ENCODE results near the gene FARP1.
"Not testable (repeated sequence)": the region's sequence is repeated elsewhere in the genome, so short reads cannot be mapped to it uniquely, and the experiment has no call there.

Gene FARP1

DNA sequence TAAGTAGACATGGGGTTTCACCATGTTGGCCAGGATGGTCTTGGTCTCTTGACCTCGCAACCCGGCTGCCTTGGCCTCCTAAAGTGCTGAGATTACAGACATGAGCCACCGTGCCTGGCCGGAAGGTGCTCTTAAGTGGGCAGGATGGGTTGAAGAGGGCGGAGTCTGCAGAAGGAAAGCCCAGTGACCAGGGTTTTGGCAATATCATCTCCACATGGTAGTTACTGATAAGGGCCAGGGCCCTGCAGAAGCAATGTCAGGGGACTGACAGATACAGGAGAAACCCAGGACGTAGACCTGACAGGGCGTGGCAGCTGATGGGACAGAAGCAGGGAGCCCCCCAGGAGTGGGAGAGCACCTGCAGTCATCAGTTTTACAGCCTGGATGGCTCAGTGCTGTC is 79.9 kb downstream of the FARP1 start:
- no peak for DNase-seq (ENCODE audit: low read depth in 2 of 2, low spot score in 1 of 2)

DNA sequence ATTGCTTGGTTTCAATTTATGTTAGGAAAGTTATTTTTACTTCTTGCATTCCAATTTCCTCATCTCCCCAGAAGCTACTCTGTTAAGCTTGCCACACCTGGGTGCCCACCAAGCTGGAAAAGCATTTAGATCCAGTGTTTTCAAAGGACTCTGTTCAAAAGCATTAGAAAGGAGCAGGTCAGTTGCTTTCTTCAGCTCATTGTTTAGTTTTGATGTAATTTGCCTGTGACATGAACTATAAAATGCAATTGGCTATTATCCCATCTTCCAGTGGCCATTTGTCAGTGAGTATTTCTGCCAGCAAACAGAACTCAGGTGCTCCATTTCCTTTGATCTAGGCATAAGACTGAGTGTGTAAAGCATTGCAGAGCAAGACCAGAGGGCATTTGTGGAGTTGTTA is 80.8 kb downstream of the FARP1 start:
- no peak for DNase-seq (ENCODE audit: low read depth in 2 of 2, low spot score in 1 of 2)

DNA sequence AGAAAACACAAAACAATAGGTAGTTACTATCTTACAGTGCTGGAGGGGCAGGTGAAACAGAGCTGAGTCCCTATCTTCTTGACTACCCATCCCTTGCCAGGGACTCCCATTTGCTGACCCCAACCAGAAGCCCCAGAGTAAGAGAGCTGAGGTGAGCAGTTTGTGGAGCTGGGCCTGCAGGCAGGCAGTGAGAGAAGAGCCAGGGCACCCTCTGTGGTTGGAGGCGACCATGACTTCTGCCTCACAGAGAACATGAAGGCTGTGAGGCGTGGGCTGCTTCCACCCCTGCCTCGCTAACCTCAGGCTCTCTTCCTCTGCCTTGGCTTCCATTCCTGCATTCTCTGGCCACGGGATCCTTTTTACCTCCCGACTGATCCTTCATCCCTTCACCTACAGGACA is 81.7 kb downstream of the FARP1 start:
- DNase-seq (ENCODE audit: low read depth in 2 of 2, low spot score in 1 of 2) = no peak

DNA sequence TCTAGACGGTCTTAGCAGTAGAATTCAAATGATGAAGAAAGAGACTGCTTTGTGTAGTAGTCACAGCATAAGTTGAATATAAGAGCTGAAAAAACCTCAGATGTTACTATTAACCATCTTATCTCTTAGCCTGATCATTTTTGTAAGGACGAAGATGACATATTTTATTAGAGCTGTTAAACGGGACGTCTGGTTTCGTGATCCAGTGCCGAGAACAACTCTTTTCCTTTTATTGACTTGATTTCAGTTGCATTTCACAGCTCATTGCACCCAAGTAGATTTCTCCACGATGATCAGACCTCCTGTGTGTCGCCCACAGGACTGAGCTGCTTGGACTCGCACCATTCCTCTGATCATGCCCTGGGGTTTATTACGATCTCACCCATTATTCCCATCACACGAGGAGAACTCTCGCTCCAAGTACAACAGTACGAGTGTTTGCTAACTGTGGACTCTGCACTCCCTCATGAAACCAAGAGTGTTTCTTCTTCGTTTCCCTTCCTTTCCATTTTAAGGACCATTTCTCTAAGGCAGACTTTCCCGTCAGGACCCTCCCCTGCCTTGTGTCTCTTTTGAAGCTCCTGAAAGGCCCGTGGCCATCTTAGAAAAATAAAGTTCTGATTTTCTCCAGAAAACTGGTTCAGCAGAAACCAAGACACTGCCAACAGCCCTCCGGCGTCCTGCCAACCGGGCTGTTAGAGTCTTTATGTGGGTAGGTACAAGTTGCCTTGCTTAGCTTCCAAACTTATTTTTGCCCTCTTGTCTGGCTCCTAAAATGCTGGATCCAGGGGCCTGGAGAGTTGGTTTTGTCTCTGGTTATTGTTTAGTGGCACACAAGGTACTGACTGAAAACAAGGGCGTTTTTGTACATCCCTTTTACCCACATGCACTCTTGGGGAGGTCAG is 82.4 kb downstream of the FARP1 start:
- no peak for DNase-seq (ENCODE audit: low read depth in 2 of 2, low spot score in 1 of 2)

DNA sequence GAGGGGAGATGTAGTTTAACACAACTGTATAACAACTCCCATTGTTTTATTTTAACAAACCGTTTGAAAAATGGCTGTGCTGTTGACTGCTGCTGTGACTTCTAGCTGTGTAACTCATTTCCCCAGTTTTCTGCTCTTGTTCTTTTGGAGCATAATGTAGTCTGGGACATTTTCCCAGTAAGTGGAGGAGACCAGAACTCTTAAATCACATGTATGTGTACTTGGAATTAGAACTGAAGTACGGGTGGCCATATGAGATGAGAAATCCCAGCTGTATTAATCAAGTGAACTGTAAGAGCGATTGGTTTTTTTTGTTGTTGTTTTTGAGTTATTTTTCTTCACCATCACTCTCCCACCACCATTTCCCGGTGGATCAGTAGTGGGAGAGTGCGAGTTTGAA is 83.6 kb downstream of the FARP1 start:
- no peak for DNase-seq (ENCODE audit: low read depth in 2 of 2, low spot score in 1 of 2)

DNA sequence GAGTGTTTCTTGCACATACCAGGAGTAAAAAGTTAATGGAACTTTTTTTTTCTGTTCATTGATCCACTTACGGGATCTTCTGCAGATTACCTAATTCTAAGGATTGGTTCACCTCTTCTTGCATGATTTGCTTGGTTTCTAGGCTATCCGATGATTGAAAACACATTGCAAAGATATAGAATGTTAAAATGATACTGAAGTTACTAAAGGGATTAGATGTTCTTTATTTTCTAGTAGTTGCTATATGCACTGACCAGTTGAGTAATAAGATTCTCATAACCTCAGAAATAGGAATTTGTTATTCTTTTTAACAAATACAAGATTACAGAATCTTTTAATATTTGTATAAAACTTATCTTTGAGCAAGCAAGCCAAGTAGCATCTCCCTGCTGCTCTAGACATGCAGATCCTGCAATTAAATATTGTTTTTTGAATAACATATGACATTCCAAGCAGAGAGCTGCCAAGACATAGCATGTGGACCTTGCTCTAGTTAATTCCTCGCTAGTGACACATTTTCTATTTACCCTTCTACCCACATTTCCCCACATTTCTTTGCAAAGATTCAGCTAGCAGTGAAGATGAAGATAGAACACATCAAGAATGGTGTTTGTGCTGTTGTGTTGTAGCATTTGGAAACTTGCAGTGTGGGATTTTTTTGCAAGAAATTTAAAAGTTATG is 85.9 kb downstream of the FARP1 start:
- no peak for DNase-seq (ENCODE audit: low read depth in 2 of 2, low spot score in 1 of 2)

DNA sequence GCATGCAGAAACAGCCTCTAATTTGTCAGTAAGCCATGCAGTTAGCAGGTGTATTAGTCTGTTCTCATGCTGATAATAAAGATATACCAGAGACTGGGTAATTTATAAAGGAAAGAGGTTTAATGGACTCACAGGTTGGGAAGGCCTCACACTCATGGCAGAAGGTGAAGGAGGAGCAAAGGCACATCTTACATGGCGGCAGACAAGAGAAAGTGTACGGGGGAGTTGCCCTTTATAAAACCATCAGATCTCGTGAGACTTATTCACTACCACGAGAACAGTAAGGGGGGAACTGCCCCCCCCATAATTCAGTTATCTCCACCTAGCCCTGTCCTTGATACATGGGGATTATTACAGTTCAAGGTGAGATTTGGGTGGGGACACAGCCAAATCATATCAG is 87.9 kb downstream of the FARP1 start:
- DNase-seq (ENCODE audit: low read depth in 2 of 2, low spot score in 1 of 2) = not testable (repeated sequence)

DNA sequence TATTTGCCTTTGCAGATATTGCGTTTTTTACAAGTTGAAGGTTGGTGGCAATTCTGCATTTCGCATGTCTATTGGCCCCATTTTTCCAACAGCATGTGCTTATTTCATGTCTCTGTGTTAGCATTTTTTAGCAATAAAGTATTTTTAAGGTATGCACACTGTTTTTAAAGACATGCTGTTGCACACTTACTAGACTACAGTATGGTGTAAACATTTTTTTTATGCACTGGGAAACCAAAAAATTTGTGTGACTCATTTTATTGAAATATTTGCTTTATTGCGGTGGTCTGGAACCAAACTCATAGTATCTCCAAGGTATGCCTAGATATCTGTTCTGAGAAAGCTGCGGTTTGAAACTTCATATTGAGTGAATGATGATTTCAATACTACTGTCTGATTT is 89.6 kb downstream of the FARP1 start:
- no peak for DNase-seq (ENCODE audit: low read depth in 2 of 2, low spot score in 1 of 2)

DNA sequence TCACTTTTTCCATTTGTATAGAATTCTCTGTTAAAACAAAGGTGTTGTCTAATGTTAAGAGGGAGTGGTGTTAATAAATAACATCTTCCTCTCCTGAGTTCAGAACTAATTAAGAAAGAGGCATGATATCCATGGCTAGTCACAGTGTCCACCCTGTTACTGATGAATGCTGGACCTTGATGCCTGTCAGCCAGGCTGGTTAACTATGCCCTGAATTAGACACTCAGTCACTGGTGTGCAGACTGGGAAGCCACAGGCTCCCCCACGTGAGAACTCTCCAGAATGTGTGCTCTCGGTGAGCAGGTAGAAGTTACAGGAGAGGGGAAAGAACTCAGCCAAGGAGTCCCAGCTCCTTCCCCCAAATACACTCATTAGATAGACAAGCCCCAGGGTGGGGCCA is 90.2 kb downstream of the FARP1 start:
- no peak for DNase-seq (ENCODE audit: low read depth in 2 of 2, low spot score in 1 of 2)

DNA sequence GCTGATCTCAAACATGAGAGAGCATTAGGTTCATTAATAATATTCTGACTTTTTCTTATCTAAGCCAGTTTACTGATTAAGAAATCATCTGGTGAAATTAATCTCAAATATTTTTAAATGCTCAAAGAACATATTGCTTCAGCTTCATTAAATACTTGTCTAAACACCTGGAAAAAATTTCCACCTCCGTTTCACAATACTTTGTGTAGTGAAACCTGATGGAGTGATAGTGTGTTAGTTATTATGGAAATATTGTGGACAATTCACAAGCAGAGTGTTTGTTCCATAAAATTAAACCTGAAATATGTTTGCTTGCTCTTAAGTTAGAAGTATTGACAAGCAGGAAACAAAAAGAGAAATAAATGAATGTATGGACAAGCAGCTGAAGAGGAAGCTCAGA is 91.5 kb downstream of the FARP1 start:
- no peak for DNase-seq (ENCODE audit: low read depth in 2 of 2, low spot score in 1 of 2)

DNA sequence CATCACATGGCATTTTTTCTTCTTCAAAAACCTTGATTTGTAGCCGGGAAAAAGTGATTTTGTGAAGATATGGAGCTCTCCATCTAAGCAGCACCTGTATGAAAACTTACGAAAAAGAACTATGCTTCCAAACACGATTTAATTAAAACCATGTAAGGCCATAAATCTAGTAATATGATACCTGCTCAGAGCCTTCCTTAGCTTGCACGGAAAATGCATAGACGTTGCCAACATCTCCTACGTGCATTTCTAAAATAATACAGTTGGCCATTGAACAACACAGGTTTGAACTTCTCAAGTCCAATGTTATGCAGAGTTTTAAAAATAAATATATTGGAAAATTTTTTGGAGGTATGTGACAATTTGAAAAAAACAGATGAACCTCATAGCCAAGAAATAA is 93.3 kb downstream of the FARP1 start:
- DNase-seq (ENCODE audit: low read depth in 2 of 2, low spot score in 1 of 2) = no peak

DNA sequence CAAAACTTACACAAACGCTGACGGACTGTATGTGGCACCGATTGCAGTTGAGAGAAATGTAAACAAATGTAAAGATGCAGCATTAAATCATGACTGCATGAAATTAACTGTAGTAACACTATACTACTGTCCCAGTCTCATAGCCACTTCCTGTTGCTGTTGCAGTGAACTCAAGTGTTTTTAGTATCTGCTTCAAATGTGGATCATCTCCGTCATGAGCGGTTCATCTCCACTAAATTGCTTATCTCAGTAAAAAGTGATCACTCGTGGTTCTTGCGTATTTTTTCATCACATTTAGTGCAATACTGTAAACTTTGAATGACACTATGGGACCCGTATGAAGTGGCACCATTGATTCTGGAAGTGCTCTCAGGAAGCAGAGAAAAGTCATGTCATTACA is 94.4 kb downstream of the FARP1 start:
- no peak for DNase-seq (ENCODE audit: low read depth in 2 of 2, low spot score in 1 of 2)

DNA sequence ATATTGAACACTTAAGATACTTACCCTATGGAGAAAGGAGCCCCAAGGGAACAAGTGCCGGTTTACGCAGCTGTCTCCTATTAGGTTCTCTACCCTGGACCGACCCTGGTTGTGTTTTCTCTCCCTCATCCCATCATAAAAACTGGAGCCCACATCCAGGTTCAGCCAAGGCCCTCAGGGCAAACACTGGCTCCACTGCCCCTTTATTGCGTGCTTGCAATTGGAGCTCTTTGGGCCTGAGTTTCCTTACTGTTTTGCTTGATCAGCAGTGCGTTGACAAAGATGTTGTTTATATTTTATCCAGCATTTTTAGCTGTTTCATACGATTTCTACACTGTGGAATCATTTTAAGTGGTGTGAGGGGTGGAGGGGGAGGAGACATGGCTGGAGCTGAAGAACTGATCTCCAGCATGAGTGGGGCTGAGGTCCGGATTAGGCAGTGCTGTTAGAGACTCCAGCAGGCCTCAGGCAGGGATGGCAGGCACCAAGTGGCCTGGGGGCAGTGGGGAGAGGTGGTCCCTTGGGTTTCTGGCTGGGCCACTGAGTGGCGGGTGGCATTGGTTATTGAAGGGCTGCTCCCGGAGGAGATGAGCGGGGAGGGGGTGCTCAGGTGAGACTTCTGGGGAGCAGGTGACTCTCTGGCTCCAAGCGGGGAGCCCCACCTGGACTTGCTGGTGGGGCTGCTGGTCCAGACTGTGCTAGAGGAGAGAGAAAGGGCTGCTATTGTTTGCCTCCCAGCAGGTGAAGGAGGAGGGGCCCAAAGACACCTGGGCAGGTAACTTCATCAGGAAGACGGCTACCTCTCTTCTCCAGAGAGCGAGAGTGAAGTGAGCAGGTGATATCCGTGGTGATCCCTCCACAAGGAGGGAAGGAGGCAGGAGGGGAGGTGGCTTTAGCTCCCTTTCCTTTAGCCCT is 96.5 kb downstream of the FARP1 start:
- no peak for DNase-seq (ENCODE audit: low read depth in 2 of 2, low spot score in 1 of 2)

DNA sequence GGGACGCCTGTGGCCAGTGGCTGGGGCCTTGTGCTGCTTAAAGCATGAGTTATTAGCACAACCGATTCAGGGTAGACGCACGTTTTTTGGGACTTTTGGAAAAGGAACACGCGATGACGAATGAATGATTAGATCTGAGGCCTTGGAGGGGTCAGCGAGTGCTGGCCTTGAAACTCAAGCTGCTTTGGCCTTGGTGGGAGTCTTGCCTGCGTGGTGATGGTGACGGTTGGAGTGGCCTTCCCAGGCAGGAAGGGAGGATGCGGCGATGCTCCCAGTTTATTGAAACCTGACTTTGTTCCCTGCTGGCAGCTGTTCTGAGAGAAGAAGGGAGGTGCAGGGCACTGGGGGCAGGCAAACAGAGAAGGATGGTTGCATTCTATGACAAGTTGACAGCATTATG is 97.2 kb downstream of the FARP1 start:
- no peak for DNase-seq (ENCODE audit: low read depth in 2 of 2, low spot score in 1 of 2)

DNA sequence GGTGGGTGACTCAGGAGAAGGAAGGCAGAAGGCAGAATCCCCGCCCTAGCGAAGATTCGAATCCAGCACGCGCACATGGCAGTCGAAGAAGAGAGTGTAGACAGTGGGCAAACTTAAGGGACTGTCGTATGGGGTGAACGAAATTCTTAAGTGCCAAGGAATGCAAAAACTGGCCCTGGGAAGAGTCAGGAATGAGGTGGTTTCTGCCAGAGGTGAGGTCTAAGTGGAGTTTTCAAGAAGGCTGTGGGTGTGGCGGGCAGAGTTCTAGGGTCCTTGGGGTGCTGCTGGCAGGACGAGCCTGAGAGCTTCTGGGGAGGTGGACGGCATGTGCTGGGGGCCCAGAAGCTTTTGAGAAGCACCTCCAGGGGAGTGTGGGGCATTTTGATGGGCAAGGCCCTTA is 98.1 kb downstream of the FARP1 start:
- no peak for DNase-seq (ENCODE audit: low read depth in 2 of 2, low spot score in 1 of 2)

DNA sequence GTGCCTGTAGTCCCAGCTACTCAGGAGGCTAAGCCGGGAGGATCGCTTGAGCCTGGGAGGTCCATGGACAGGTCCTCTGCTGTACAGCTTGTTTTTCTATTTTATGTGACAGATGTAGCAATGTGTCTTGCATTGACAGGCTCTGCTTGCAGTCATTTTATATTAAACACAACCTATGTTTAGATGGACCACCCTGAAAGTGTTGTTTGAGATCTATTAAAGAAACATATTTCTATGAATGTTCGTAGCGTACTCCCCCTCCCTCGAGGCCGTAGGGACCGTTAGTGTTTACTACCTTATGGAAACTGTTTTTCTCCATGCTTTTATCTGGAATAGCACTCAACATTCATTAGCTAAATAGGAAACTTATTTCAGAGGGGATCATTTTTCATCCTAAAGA is 99.1 kb downstream of the FARP1 start:
- no peak for DNase-seq (ENCODE audit: low read depth in 2 of 2, low spot score in 1 of 2)

DNA sequence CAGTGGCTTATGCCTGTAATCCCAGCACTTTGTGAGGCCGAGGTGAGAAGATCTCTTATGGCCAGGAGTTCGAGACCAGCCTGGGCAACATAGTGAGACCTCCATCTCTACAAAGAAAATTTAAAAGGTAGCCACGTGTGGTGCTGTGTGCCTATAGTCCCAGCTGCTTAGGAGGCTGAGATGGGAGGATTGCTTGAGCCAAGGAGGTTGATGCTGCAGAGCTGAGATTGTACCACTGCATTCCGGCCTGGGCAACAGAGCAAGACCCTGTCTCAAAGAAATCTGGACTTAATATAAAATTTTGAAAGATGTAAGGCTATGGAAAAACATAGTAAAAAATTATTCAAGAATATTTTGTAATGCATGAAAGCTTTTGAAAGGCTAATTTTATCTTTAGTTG is 99.5 kb downstream of the FARP1 start:
- DNase-seq (ENCODE audit: low read depth in 2 of 2, low spot score in 1 of 2) = no peak

DNA sequence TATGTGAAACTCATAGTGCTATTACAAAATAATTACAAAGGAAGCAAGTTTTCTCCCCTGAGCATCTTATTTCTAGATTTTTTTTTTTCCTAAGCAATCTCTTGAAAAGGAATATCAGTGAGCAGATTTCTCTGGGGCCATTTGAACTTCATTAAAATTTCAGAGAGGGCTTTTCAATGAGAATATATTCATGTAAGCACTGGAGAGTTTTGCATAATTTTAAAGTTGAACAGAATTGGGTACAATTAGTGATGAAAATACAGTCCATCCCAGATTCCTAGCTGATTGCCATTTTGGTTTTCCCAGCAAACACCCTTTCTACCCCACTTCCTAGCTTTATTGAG is 101.0 kb downstream of the FARP1 start:
- DNase-seq (ENCODE audit: low read depth in 2 of 2, low spot score in 1 of 2) = no peak

DNA sequence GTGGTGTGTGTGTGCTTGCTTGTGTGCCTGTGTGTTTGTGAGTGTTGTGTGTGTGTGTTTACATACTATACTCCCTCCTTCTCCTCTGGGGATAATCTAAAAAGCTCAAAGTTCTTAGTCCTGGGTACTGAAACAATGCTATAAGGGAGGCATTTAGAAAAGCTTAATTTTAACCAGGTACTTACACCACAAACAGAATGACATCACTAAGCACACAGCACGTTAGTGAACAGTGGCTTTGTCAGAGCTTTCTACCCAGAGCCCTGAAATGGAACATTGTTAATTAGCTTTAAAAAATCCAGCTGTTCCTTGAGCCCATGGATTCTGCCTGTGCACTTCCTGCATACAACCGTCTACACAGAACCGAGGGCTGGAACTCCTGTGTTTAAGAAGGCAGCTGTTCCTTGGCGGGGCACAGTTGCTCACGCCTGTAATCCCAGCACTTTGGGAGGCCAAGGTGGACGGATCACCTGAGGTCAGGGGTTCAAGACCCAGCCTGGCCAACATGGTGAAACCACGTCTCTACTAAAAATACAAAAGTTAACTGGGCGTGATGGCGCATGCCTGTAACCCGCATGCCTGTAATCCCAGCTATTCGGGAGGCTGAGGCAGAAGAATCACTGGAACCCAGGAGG is 103.8 kb downstream of the FARP1 start:
- DNase-seq (ENCODE audit: low read depth in 2 of 2, low spot score in 1 of 2) = no peak

DNA sequence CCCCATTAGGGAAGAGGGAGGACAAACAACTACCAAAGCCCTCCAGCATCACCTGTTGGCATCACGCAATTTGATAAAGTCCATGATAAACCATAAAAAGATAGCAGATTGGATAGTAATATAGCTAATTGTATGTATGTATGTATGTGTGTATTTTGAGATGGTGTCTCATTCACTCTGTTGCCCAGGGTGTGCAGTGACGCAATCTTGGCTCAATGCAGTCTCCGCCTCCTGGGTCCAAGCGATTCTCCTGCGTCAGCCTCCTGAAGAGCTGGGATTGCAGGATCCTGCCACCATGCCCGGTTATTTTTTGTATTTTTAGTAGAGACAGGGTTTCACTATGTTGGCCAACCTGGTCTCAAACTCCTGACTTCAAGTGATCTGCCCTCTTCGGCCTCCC is 108.8 kb downstream of the FARP1 start:
- DNase-seq (ENCODE audit: low read depth in 2 of 2, low spot score in 1 of 2) = no peak

DNA sequence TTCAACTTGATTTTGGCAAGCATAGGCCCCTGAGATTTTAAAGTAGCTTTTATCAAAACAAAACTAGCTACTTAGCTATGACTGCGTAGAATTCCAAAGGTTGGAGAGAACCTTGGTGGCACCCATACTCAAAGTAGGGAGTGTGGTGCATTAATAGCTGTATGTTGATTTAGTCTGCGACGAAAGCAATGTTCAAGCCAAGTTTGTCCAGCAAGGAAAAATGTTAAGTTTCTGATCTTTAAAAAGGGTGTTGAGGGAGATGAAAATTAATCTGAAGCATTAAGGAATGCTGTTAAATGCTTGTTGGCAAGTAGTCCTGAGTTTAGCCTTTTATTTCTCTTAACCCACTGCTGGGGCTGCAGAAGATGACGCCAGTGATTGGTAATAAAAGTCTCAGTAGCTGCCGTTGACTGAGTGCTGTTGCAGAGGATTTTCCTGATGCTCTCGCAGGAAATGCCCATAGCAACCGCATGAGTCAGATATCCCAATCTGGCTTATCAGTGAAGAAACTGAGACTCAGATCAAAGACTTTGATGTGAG is 110.1 kb downstream of the FARP1 start:
- DNase-seq (ENCODE audit: low read depth in 2 of 2, low spot score in 1 of 2) = no peak

Data from stimulated activated CD8-positive, alpha-beta memory T cell treated with anti-CD3 and anti-CD28 coated beads, Interleukin-4, amount 100 ng/mL, for 4 hours (primary cell).